Measurements from ENCODE around the gene PID1. TPM values are rescaled to one million over a fixed set of nuclear protein-coding genes. Genes with fewer than 3 reads are reported as not detected.

PID1 gene
- total RNA-seq, 2 donors from 2014 or later: 66.2 to 109 TPM

DNA sequence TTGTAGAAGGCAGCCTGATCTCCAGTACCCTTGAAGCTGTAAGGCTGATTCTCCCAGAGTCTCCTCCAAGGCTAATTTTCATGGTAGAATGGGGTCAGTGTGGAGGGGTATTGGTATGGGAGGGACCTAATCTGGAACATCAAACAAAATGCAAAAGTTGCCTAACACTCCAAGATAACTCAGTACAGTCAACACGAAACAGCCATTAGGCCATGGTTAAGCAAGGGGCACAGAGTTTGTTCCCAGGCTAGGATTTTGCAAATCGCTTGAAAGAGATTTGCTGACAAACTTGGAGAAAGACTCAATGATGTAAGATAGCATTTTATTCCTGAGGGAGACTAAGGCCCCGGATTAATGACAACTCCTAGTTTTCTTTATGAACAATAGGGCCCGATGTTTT, 5.4 kb downstream of the PID1 start:
- Histone ChIP-seq H3K4me1 (ENCODE audit: control insufficient read depth in 1 of 2, low read depth in 2 of 2) (peaks cover 27 to 65% of the 10 kb centered on the region in 2 donors), H3K27me3 (replicated peaks; ENCODE audit: insufficient read depth) (no peaks in the 10 kb centered on the region), H3K27ac (peak overlapping the region; percentile 37 to 89), H3K36me3 (no peaks in the 10 kb centered on the region), H3K4me3 (peak overlapping the region; percentile 94), H3K9me3 (no peaks in the 10 kb centered on the region)
- no peak for DNase-seq (ENCODE audit: low spot score)
- ATAC-seq (ENCODE audit: insufficient number of reproducible peaks, low FRiP score, low read depth): no peak
- TF ChIP-seq, protein P1, sequence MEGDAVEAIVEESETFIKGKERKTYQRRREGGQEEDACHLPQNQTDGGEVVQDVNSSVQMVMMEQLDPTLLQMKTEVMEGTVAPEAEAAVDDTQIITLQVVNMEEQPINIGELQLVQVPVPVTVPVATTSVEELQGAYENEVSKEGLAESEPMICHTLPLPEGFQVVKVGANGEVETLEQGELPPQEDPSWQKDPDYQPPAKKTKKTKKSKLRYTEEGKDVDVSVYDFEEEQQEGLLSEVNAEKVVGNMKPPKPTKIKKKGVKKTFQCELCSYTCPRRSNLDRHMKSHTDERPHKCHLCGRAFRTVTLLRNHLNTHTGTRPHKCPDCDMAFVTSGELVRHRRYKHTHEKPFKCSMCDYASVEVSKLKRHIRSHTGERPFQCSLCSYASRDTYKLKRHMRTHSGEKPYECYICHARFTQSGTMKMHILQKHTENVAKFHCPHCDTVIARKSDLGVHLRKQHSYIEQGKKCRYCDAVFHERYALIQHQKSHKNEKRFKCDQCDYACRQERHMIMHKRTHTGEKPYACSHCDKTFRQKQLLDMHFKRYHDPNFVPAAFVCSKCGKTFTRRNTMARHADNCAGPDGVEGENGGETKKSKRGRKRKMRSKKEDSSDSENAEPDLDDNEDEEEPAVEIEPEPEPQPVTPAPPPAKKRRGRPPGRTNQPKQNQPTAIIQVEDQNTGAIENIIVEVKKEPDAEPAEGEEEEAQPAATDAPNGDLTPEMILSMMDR (IDR thresholded peaks at IDR 0.05): no peak

DNA sequence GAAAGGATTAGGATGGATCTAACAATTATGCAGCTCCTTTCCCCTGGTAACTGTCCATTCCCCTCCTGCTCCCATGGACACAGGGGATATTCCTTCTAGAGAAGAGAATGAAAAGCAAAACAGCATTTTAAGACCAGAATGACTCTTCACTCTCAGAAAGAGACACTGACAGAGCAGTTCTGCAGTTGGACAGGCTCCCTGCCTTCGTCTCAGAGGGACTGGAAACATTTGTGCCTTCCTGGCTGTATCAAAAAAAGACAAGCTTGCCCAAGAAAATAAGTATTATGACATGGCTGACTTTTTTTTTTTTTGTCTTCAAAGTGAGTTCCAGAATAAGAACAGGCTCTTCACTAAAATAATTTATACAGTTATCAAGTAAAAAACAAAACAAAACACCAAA, 9.5 kb downstream of the PID1 start:
- no peak for ATAC-seq (ENCODE audit: insufficient number of reproducible peaks, low FRiP score, low read depth)
- TF ChIP-seq, protein P1 (IDR thresholded peaks at IDR 0.05): no peak
- Histone ChIP-seq H3K4me1 (ENCODE audit: control insufficient read depth in 1 of 2, low read depth in 2 of 2) (peaks cover 35 to 93% of the 10 kb centered on the region in 2 donors), H3K9me3 (no peaks in the 10 kb centered on the region), H3K4me3 (peak overlapping the region; percentile 16), H3K27ac (peak overlapping the region; percentile 20 to 49), H3K36me3 (peaks cover 3% of the 10 kb centered on the region), H3K27me3 (replicated peaks; ENCODE audit: insufficient read depth) (no peaks in the 10 kb centered on the region)
- no peak for DNase-seq (ENCODE audit: low spot score)

DNA sequence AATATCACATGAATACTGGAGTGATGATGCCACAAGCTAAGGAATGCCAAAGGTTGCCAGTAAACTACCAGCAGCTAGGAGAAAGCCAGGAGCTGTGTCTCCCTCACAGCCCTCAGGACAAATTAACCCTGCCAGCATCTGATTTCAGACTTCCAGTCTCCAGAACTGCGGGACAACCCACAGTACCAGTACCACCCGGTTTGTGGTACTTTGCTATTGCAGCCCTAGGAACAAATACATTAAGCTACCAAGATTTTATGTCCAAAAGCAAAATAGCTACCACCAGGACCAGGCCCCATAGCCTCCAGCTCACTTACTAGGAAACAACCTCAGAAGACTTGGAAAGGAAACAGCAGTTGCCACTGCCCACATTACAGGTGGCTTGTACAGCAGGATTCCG, 10.0 kb downstream of the PID1 start:
- Histone ChIP-seq H3K36me3 (peaks cover 3% of the 10 kb centered on the region), H3K27ac (peak overlapping the region; percentile 20 to 49), H3K4me1 (ENCODE audit: control insufficient read depth in 1 of 2, low read depth in 2 of 2) (peaks cover 34 to 93% of the 10 kb centered on the region in 2 donors), H3K27me3 (replicated peaks; ENCODE audit: insufficient read depth) (no peaks in the 10 kb centered on the region), H3K4me3 (peak overlapping the region; percentile 16), H3K9me3 (no peaks in the 10 kb centered on the region)
- ATAC-seq (ENCODE audit: insufficient number of reproducible peaks, low FRiP score, low read depth): no peak
- TF ChIP-seq, protein P1 (IDR thresholded peaks at IDR 0.05): no peak
- no peak for DNase-seq (ENCODE audit: low spot score)

DNA sequence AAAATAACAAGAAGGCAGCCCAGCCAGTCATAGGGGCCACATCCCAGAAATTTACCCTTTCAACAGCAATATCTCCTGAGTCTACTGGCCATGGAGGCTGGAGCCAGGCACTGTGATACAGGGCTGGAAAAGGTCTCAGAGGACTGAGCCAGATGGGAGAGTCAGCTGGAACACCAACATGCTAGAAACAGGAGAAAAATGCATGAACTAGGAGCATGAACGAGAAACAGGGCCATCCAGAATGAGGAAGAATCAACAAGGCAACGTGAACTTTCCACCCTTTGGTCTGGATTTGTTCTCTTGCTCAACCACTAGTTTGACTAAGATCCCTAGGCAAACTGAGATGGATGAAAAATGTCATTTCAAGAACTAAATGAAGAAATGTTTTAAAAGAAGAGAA, 13.1 kb downstream of the PID1 start:
- H3K27me3 ChIP-seq (replicated peaks; ENCODE audit: insufficient read depth): no peaks in the 10 kb centered on the region
- H3K27ac ChIP-seq: peak overlapping the region; percentile 55 to 72
- TF ChIP-seq, protein P1 (IDR thresholded peaks at IDR 0.05): no peak
- peak overlapping the region; percentile 15 for H3K4me3 ChIP-seq
- peak; percentile 90 for ATAC-seq (ENCODE audit: insufficient number of reproducible peaks, low FRiP score, low read depth)
- peaks cover 36 to 90% of the 10 kb centered on the region in 2 donors for H3K4me1 ChIP-seq (ENCODE audit: control insufficient read depth in 1 of 2, low read depth in 2 of 2)
- peaks cover 3% of the 10 kb centered on the region for H3K36me3 ChIP-seq
- H3K9me3 ChIP-seq: no peaks in the 10 kb centered on the region
- DNase-seq (ENCODE audit: low spot score): no peak

DNA sequence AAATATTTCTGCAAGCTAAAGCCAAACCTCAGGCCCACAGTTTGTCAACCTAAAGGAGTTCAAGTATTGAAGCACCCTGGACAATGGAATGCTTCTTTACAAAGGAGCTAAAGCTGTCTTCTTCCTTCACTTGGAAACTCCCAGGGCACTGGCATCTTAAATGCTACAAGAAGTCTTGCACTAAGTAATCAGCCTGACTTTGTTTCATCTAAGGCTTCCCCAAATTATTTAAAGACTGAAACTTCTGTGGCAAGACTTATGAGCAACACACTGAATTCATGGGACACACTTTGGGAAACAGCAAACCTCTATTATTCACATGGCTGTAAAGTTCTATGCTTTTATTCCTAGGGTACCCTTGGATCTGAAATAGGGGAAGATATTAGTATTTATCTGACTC, 14.7 kb downstream of the PID1 start:
- H3K27ac ChIP-seq: peak overlapping the region; percentile 54 to 72
- no peak for ATAC-seq (ENCODE audit: insufficient number of reproducible peaks, low FRiP score, low read depth)

More for the DNA sequence above, 14.7 kb downstream of the PID1 start:
- DNase-seq (ENCODE audit: low spot score): no peak
- Histone ChIP-seq H3K4me3 (no peak overlapping the region), H3K36me3 (peaks cover 3% of the 10 kb centered on the region), H3K4me1 (ENCODE audit: control insufficient read depth in 1 of 2, low read depth in 2 of 2) (peaks cover 36 to 90% of the 10 kb centered on the region in 2 donors), H3K27me3 (replicated peaks; ENCODE audit: insufficient read depth) (no peaks in the 10 kb centered on the region), H3K9me3 (no peaks in the 10 kb centered on the region)
- TF ChIP-seq, protein P1 (IDR thresholded peaks at IDR 0.05): no peak

Data from thoracic aorta (tissue), 2 donors.